ENCODE measurements around the gene CD209.

GRCh38 chr19:7779631-7780486 is 32.5 kb upstream of the CD209 start:
- no peak for TF ChIP-seq CTCF (conservative IDR thresholded peaks at IDR 0.05; ENCODE audit: low read length)
- TF ChIP-seq EZH2phosphoT487 (IDR thresholded peaks at IDR 0.05; ENCODE audit: borderline replicate concordance, low read depth, low read length), result no peak
